ENCODE data around the gene PRG3.

Gene PRG3

GRCh38 chr11:57330029-57330428 is 50.9 kb downstream of the PRG3 start:
- no peak for DNase-seq
- TF ChIP-seq CTCF (IDR thresholded peaks at IDR 0.05) = no peak
- Histone ChIP-seq H3K4me1 (peaks cover 0 to 23% (median 22%) of the 10 kb centered on the region in 4 donors), H3K36me3 (peaks cover 51 to 74% (median 65%) of the 10 kb centered on the region in 3 donors), H3K27me3 (no peaks in the 10 kb centered on the region), H3K9me3 (no peaks in the 10 kb centered on the region), H3K27ac (no peak overlapping the region), H3K4me3 (no peak overlapping the region)
- intact Hi-C loops (cut with DNase I; ENCODE audit: low total_unique reads) = no loop called here

GRCh38 chr11:57327721-57328120 is 53.2 kb downstream of the PRG3 start:
- H3K27me3 ChIP-seq = no peaks in the 10 kb centered on the region
- H3K36me3 ChIP-seq = peaks cover 48 to 66% (median 60%) of the 10 kb centered on the region in 3 donors
- DNase-seq = no peak
- H3K27ac ChIP-seq = no peak overlapping the region
- H3K4me3 ChIP-seq = no peak overlapping the region
- H3K9me3 ChIP-seq = no peaks in the 10 kb centered on the region
- peaks cover 0 to 25% (median 20%) of the 10 kb centered on the region in 4 donors for H3K4me1 ChIP-seq
- intact Hi-C loops (cut with DNase I; ENCODE audit: low total_unique reads) = no loop called here
- TF ChIP-seq CTCF (IDR thresholded peaks at IDR 0.05) = no peak
